ENCODE data around the gene GALNT14. TPM values are rescaled to one million over a fixed set of nuclear protein-coding genes. Genes with fewer than 3 reads are reported as not detected.

GALNT14 gene
- total and polyA plus RNA-seq, 10 of the 15 experiments (the other 5 are each of a cell fraction or from before 2014, with no cell fraction given), result 3.7 to 17.8 (median 6.0) TPM

DNA sequence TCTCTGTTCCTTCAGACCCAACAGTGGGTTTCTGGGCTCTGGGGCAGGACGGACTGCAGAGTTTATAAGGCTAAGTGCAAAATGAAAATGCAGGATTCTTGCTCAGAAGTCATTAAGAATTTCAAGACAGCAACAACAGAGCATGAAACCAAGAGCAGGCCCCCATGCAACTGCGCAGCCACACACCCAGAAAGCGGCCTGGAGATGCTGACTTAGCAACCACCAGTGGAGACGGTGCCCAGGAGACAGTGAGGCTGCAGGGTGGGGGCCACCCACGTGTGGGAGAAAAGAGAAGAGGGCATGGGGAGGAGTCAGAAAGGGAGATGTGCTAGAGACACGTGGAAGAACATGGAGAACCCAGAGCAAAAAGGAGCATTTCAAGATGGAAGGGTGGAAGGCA is 66.5 kb downstream of the GALNT14 start:
- no peaks in the 10 kb centered on the region for H3K79me2 ChIP-seq (ENCODE audit: control insufficient read depth, insufficient read depth, low read length)
- ChIA-PET POLR2A (no interaction called here), SMC1A (ENCODE audit: uncharacterized antibody, unreplicated experiment) (no interaction called here), CTCF (interaction anchor here (0.9 kb wide), 1 partner anchor 8 kb away, joined by 4 read pairs; no protein-coding TSS in a partner anchor), RAD21 (ENCODE audit: unreplicated experiment) (no interaction called here)
- no peak overlapping the region for H2AFZ ChIP-seq (ENCODE audit: control insufficient read depth, low read depth, low read length)
- WGBS (ENCODE audit: insufficient coverage, insufficient replicate concordance, low lambda C conversion rate, missing lambda C conversion rate), result 3% methylated on average over 6 of the region's 6 CpGs
- no peak for ATAC-seq
- H3K27me3 ChIP-seq (replicated peaks in 1 of 2; ENCODE audit: control insufficient read depth in 2 of 2, insufficient read depth in 2 of 2, low read length in 1 of 2), result peaks cover 0 to 3% of the 10 kb centered on the region in 2 experiments; a peak in 1 of 4 replicates
- FAIRE-seq, result no peak
- no peak overlapping the region for H3K4me2 ChIP-seq (ENCODE audit: control insufficient read depth, insufficient read depth)
- no peaks in the 10 kb centered on the region for H3K36me3 ChIP-seq (ENCODE audit: control insufficient read depth in 2 of 2, insufficient read depth in 2 of 2, low read length in 1 of 2)
- no peak overlapping the region for H3K9ac ChIP-seq (ENCODE audit: control insufficient read depth, insufficient read depth, low read length)
- in situ Hi-C loops (cut with MboI), result no loop called here
- no peaks in the 10 kb centered on the region for H3K9me3 ChIP-seq (replicated peaks; ENCODE audit: control insufficient read depth, insufficient read depth, low read length)
- H4K20me1 ChIP-seq (ENCODE audit: control insufficient read depth, insufficient read depth), result no peaks in the 10 kb centered on the region
- BruUV-seq (replicated peaks), result no TSS peak
- DNase-seq (ENCODE audit: low read depth, low spot score), result no peak
- no peaks in the 10 kb centered on the region for H3K4me1 ChIP-seq (ENCODE audit: control insufficient read depth, insufficient read depth, low read length)
- TF ChIP-seq, protein P1, sequence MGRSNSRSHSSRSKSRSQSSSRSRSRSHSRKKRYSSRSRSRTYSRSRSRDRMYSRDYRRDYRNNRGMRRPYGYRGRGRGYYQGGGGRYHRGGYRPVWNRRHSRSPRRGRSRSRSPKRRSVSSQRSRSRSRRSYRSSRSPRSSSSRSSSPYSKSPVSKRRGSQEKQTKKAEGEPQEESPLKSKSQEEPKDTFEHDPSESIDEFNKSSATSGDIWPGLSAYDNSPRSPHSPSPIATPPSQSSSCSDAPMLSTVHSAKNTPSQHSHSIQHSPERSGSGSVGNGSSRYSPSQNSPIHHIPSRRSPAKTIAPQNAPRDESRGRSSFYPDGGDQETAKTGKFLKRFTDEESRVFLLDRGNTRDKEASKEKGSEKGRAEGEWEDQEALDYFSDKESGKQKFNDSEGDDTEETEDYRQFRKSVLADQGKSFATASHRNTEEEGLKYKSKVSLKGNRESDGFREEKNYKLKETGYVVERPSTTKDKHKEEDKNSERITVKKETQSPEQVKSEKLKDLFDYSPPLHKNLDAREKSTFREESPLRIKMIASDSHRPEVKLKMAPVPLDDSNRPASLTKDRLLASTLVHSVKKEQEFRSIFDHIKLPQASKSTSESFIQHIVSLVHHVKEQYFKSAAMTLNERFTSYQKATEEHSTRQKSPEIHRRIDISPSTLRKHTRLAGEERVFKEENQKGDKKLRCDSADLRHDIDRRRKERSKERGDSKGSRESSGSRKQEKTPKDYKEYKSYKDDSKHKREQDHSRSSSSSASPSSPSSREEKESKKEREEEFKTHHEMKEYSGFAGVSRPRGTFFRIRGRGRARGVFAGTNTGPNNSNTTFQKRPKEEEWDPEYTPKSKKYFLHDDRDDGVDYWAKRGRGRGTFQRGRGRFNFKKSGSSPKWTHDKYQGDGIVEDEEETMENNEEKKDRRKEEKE (IDR thresholded peaks at IDR 0.05), result no peak
- TF ChIP-seq E2F4 (IDR thresholded peaks at IDR 0.05; ENCODE audit: low read depth, low read length), result no peak
- no peak for TF ChIP-seq NR2C1 (IDR thresholded peaks at IDR 0.05)
- no peak overlapping the region for H3K27ac ChIP-seq (ENCODE audit: control insufficient read depth, insufficient read depth)
- H3K4me3 ChIP-seq, result no peak overlapping the region
- intact Hi-C loops (cut with micrococcal nuclease; ENCODE audit: unreplicated experiment), result no loop called here
